NCI-H2081 treated with DMSO at 0.1 percent for 48 hours (cell line): ENCODE data around the gene L3HYPDH.
A peak's percentile ranks its signal among the peaks of the same experiment; 100 is the strongest.

ENCODE experiments used
- DNase-seq: peaks from one replicate; lab custom pipeline; 2025; lab: John Stamatoyannopoulos, UW

Gene L3HYPDH

DNA sequence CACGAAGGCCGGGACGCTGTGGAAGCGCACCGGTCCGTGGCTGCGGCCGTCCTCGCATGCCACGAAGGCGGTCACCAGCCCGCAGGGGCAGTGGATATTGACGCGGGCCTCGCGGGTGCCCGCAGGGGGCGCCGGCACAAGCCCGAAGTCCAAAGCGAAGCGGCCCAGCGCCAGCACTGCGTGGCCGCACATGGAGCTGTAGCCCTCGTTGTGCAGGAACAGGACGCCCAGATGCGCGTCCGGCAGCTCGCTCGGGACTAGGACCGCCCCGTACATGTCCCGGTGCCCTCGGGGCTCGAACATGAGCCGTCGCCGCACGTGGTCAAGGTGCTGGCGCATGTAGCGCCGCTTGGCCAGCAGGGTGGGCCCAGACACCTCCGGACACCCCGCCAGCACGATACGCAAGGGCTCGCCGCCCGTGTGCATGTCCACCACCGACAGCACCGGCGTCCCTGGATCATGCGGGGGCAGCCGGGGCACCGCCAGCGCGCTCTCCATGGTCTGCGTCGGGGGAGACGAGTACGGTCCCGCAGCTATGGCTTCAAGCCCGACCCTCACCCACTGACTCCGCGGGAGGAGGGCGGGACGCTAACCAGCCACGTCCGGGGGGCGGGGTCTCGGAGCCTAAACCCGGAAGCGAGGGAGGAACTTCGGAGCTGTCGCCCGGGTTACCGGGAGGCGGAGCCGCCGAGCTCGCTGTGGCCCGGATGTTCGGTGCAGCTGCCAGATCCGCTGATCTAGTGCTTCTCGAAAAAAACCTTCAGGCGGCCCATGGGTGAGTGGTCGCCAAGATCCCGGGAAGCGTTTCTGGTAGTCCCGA is at the start of gene L3HYPDH, which contains the start of gene JKAMP:
TSS of gene L3HYPDH (minus strand) at position 590 of the 820 bp plus-strand sequence. CDS start at position 498, 92 bp downstream.
TSS of gene JKAMP (plus strand) at position 699 of the 820 bp plus-strand sequence. CDS start at position 772, 73 bp downstream.
- peak; percentile 64 for DNase-seq

- no peak for DNase-seq
These were observed 48.2 kb upstream of the L3HYPDH start for GRCh38 chr14:59532419-59532818.

DNA sequence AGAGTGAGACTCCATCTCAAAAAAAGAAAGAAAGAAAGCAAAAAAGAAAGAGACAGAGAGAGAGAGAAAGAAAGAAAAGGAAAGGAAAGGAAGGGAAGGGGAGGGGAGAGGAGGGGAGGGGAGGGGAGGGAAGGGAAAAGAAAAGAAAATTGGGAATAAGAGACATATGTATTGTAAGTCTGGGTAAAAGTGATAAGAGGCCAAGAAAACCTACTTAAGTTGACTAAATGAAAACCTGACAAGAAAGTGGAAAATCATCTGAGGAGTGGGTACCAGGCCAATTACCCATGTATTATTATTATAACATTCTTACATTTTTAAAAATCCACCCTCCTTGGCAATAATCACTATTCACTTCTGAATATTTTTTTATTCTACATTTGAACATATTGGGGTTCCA is 46.1 kb upstream of the L3HYPDH start:
- no peak for DNase-seq

DNA sequence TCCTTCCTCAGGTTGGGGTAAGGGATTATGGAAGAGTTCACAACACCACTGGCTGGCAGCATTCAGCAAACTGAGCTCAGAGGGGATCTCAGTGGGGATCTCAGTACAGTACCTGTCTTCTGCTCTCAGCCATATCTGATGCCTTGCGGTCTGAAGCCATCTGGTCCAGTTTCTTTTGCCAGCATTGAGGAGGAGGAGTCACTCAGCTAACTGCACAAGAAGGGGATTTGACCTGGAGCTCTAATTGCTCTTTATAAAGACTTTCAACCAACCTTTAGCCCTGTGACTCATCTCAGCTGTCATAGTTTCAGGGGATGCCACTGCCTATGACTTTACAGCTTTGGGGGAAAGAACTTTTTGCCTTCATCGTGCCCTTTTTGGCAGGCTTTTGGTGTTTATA is 45.0 kb upstream of the L3HYPDH start:
- no peak for DNase-seq

GRCh38 chr14:59520224-59520623 is 36.0 kb upstream of the L3HYPDH start:
- no peak for DNase-seq

DNA sequence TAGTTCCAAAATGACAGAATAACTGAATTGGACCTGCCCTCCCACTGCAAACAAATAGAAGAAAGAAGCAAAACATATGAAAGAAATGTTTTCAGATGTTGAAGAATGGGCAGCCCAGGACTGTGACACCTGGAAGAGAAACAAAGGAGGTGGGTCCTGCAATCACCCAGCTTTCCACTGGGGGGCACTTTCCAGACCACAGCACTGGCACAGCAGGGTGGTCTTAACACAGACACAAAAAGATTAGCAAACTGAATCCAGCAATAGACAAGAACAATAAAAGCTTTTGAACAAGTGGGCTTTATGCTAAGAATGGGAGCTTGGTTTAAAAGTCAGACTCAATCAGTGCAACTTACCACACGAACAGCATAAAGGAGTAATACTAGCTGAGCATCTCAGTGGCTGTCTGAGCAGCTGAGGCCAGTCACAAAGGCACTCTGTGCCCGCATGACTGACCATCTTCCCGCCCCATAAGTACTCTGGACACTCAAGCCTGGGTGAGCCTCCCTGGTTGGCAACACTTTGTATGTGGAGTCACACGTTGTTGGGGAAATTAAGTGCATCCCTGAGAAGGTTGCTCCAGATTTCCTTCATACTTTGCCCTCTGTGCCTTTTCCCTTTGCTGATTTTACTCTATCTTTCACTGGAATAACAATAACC is 27.8 kb upstream of the L3HYPDH start:
- DNase-seq: no peak

- DNase-seq: no peak
These were observed 26.8 kb upstream of the L3HYPDH start for GRCh38 chr14:59510966-59511365.

DNA sequence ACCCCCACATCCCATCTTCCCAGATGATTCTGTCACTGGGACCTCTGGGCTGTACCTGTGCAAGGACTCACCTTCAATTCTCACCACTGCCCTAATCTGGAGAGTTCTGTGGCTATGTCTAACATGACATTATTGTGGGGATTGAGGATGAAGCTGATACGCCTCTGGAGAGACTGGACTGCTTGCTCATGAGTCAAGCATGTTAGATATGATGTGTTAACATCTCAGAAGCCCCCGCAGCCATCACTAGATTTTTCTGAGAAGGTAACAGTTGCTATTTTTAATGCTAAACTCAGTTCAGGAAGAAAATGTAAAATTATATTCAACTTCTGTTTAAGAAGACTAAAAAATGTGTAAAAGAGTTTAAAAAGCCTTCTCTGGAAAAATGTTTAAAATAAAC is 25.8 kb upstream of the L3HYPDH start:
- no peak for DNase-seq

GRCh38 chr14:59509101-59509500 is 24.9 kb upstream of the L3HYPDH start:
- no peak for DNase-seq

GRCh38 chr14:59507752-59508103 is 23.5 kb upstream of the L3HYPDH start:
- no peak for DNase-seq

- no peak for DNase-seq
These were observed 23.0 kb upstream of the L3HYPDH start for GRCh38 chr14:59507063-59507751.

GRCh38 chr14:59503256-59503655 is 19.0 kb upstream of the L3HYPDH start:
- no peak for DNase-seq

DNA sequence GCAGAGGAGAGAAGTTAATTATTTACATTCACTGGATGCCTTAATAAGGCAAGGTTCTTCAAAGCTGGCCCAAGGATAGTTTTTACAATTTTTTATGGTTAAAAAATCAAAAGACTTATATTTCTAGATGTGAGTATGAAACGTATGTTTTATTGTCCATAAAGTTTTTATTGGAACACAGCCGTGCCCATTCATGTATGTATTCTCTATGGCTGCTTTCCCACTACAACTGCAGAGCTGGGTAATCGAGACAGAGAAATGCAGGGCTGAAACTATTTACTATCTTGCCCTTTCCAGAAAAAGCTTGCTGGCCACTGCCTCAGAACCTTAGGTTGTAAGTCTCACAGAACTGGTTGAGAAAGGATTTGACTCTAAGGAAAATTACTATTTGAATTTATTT is 16.5 kb upstream of the L3HYPDH start:
- DNase-seq: no peak

DNA sequence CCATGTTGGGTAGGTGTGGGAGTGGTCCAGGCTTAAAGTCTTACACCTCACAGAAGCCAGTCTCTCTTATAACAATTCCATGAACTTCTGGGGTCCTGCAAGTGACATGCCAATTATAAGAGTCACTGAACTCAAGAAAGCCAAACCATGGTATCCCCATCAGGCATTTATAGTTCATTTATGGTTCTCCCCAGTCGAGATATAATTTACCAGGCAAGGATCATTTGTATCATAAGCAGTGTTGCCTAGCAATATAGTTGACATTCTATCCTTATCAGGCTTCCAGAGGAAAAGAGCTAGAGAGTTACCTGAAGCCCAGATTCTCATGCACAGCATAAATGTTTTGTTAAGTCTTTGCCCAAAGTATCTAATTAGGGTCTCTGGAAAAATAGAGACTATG is 8.2 kb upstream of the L3HYPDH start:
- no peak for DNase-seq

GRCh38 chr14:59490756-59491155 is 6.5 kb upstream of the L3HYPDH start:
- no peak for DNase-seq

GRCh38 chr14:59484639-59485175 is 499 bp upstream of the L3HYPDH start:
- DNase-seq: no peak

DNA sequence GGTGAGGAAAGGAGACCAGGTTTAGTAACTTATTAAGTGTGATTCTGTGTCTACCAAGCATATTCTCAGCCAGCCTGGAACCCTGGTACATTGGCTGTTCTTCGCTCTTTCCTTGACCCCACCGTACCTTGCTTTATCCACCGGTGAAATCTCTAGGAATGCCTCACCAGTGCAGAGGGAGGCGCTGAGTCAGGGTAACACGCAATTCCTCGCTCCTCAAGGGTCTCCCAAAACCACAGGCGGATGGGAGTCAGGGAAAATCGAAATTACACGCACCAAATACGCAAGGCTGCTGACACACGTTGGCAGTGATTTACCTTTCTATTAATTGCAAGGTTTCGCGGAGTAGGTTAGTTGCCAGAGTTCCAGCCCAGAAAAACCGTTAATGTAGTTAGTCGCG is 845 bp downstream of the L3HYPDH start:
- DNase-seq: no peak

DNA sequence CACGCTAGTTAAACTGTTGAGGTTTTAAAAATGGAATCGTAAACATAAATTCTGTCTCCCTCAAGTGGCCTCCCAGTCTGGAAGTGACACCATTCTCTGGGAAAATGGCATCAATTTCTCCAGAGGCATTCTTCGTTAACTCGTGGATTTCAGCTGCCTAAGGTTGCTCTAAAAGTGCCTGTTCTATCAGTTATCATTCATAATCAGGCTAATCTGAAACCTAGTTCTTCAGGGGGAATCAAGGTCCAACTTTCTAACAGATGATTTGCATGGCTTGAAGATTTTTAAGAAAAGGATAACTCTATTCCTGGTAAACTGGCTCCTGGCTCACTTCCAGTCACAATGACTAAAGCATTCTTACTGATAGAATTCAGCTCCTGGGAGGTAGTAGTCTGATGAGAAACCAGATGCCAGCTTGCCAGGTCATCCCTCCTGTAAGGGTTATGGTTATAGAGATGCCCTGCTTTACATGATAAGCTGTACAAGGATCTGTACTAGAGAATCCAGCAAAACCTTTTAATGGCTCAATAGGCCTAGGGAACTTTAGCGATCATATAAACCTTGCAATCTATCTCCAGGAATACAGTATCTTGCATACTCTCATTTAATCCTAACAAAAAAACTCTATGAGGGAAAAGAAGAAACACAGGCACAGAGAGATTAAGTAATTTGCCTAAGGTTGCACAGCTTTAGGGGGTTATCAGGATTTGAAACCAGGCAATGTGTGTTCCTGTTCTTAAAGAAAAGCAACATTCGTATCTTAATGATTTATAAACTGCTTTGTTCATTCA is 1.5 kb downstream of the L3HYPDH start:
- no peak for DNase-seq

DNA sequence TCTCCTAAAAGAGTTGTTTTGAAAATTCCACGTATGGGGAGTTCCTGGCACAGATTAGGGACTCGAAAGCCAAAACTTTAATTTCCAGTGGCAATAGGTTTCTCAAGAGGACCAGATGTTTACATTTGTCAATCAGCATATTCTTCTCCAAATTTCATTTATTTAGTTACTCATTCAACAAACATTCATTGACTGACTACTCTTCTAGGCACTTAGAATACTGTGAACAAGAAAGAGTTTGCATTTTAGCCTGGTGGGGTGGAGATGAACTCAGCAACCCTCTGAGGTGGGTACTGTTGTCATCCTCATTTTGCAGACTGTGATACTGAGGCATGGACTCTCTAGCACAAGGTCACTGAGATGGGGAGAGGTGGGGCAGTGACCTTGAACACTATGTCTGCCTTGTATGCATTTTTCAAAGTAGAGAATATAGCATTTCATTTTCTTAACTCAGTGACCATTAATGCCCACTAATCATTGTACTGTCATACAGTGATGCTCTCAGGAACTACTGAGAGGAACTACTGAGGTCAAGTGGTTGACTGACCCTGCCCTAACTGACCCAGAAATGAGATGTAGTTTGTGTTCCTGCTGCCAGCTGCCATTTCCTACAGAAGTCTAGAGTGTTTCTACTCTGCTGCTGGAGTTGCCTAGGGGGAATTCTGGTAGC is 2.2 kb downstream of the L3HYPDH start:
- DNase-seq: no peak

DNA sequence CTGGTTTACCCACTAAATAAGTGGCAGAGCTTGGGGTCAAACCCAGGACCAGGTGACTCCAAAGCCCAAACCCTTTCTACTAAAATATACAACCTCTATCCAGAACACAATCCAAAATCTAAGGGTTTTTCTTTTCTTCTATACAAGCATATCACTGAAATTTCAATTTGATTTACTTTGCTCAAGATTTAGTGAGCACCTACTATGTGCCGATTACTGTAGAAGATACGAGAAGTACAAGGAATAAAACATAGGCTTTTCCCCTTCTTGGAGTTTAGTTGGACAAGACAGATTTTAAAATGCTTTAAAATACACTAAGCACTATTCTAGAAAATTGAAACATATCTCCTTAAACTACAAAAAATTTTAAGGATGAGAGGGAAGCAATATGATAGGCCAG is 2.8 kb downstream of the L3HYPDH start:
- no peak for DNase-seq

GRCh38 chr14:59480166-59480565 is 4.0 kb downstream of the L3HYPDH start:
- no peak for DNase-seq
